ENCODE measurements around the gene UPK3BL2. TPM values are rescaled to one million over a fixed set of nuclear protein-coding genes. Genes with fewer than 3 reads are reported as not detected.
A peak's percentile ranks its signal among the peaks of the same experiment; 100 is the strongest.
"Not testable (repeated sequence)": the region's sequence is repeated elsewhere in the genome, so short reads cannot be mapped to it uniquely, and the experiment has no call there.

The UPK3BL2 gene
- total and polyA plus RNA-seq, 5 experiments from 2014 or later = 0.44 to 53.6 (median 3.0) TPM

- not testable (repeated sequence) for H3K27ac Mint-ChIP-seq, H3K4me1 Mint-ChIP-seq, DNase-seq
Observed at GRCh38 chr7:102496861-102497260, 46.6 kb downstream of the UPK3BL2 start.

GRCh38 chr7:102494473-102495149, 48.9 kb downstream of the UPK3BL2 start:
- ATAC-seq = peak; percentile 74 to 77
- H3K27me3 Mint-ChIP-seq, DNase-seq, H3K9me3 Mint-ChIP-seq, H3K36me3 Mint-ChIP-seq, H3K4me1 Mint-ChIP-seq, POLR2A ChIA-PET, H3K27ac Mint-ChIP-seq, H3K4me3 Mint-ChIP-seq: not testable (repeated sequence)

More at GRCh38 chr7:102496861-102497260, 46.6 kb downstream of the UPK3BL2 start:
- H3K36me3 Mint-ChIP-seq, H3K4me3 Mint-ChIP-seq, ATAC-seq, H3K27me3 Mint-ChIP-seq, POLR2A ChIA-PET, H3K9me3 Mint-ChIP-seq: not testable (repeated sequence)

DNA sequence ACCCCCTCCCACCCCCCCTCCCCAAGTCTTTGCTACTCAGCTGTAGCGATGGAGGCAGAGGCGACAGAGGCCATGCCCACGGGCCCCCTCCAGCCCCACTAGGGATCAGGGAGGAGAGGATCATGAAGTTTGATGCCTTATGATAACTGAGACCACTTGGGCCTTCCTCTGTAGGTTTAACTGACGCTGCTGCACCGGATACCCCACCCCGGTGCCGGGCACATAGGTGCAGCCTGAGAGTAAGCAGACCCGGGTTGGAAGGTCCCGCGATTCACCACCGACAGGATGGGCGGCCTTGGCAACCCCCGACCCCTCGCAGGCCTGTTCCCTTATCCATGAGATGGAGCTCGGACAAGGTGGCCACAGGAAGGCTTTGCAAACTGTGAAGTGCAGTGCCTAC, 49.5 kb downstream of the UPK3BL2 start:
- H3K36me3 Mint-ChIP-seq, POLR2A ChIA-PET: not testable (repeated sequence)
- peak overlapping the region in 1 of 10 donors; percentile 18 for H3K27ac Mint-ChIP-seq

DNA sequence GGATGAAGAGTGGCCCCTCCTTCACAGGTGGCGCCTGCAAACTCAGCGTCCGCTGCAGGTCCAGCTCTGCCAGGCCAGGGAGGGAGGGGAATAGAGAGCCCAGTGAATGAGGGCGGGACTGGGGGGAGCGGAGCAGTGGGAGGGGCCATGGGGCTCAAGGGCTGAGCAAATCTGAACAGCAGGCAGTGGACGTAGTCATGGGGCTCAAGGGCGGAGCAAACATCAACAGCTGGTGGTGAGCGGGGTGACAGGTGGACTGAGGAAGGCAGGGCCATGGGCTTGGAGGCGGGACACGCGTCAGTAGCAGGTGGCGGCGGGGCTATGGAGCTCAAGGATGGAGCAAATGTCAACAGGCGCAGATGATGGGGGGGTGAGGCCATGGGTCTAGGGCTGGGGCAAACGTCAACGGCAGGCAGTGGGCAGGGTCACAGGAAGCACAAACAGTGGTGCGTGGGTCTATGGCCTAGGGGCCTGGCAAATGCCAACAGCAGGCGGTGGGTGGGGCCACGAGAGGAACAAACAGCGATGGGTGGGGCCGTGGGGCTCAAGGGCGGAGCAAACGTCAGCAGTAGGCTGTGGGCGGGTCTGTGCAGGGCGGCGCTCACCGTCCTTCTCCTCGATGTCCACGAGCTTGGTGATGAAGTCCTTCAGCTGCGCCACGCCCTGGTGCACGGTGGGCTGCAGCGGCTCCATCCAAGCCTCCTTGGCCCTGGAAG, 50.1 kb downstream of the UPK3BL2 start:
- DNase-seq (peak in 1 of 10 donors; percentile 52), ATAC-seq (peak; percentile 35 to 37)
- H3K4me1 Mint-ChIP-seq, H3K4me3 Mint-ChIP-seq, POLR2A ChIA-PET, H3K36me3 Mint-ChIP-seq, H3K27me3 Mint-ChIP-seq, H3K27ac Mint-ChIP-seq, H3K9me3 Mint-ChIP-seq: not testable (repeated sequence)

More for the DNA sequence above, 49.5 kb downstream of the UPK3BL2 start:
- not testable (repeated sequence) for H3K9me3 Mint-ChIP-seq, H3K4me1 Mint-ChIP-seq, H3K27me3 Mint-ChIP-seq
- H3K4me3 Mint-ChIP-seq = peak overlapping the region in 1 of 10 donors; percentile 45
- DNase-seq = peak in 4 of 10 donors; percentile 45 to 57 (median 50)
- ATAC-seq = peak; percentile 15 to 17

GRCh38 chr7:102490529-102491075, 52.9 kb downstream of the UPK3BL2 start:
- ATAC-seq = peak; percentile 31 to 51

More at GRCh38 chr7:102490529-102491075, 52.9 kb downstream of the UPK3BL2 start:
- H3K27me3 Mint-ChIP-seq, POLR2A ChIA-PET, H3K36me3 Mint-ChIP-seq, H3K9me3 Mint-ChIP-seq, H3K4me3 Mint-ChIP-seq, H3K4me1 Mint-ChIP-seq, H3K27ac Mint-ChIP-seq: not testable (repeated sequence)
- DNase-seq = peak in 9 of 10 donors; percentile 45 to 69 (median 61)

Other genes starting within 250 kb of the UPK3BL2 start
- not detected for gene SPDYE6, start 187.3 kb downstream of the UPK3BL2 start, total RNA-seq
- gene SPDYE6, start 187.3 kb downstream of the UPK3BL2 start, polyA plus RNA-seq = under 1 TPM in 2 of 3 donors, not detected in 1; 0.25 to 0.52 TPM
- gene PRKRIP1, start 147.3 kb downstream of the UPK3BL2 start, total RNA-seq = 10 to 100 TPM; 47.9 TPM
- 10 to 100 TPM; 13.4 to 27.0 (median 17.7) TPM for gene PRKRIP1, start 147.3 kb downstream of the UPK3BL2 start, polyA plus RNA-seq
- 10 to 100 TPM; 29.1 to 33.6 TPM for gene ORAI2, start 110.1 kb downstream of the UPK3BL2 start, total RNA-seq
- gene ORAI2, start 110.1 kb downstream of the UPK3BL2 start, polyA plus RNA-seq = 10 to 100 TPM; 35.9 to 54.4 (median 37.2) TPM
- gene ALKBH4, start 78.8 kb downstream of the UPK3BL2 start, total RNA-seq = 10 to 100 TPM in 1 of 2 experiments, 1 to 10 TPM in 1; 9.9 to 12.9 TPM
- 10 to 100 TPM; 14.8 to 17.3 (median 16.4) TPM for gene ALKBH4, start 78.8 kb downstream of the UPK3BL2 start, polyA plus RNA-seq
- gene LRWD1, start 78.7 kb downstream of the UPK3BL2 start, total RNA-seq = 10 to 100 TPM; 21.6 to 23.6 TPM
- gene LRWD1, start 78.7 kb downstream of the UPK3BL2 start, polyA plus RNA-seq = 10 to 100 TPM in 2 of 3 donors, 1 to 10 TPM in 1; 7.2 to 14.5 (median 11.4) TPM
- gene POLR2J, start 64.8 kb downstream of the UPK3BL2 start, total RNA-seq = 10 to 100 TPM; 44.3 to 44.4 TPM
- gene POLR2J, start 64.8 kb downstream of the UPK3BL2 start, polyA plus RNA-seq = 100 to 1,000 TPM in 2 of 3 donors, 10 to 100 TPM in 1; 65.6 to 112 (median 103) TPM
- 10 to 100 TPM; 31.9 to 35.0 TPM for gene RASA4B, start 25.9 kb downstream of the UPK3BL2 start, total RNA-seq
- 10 to 100 TPM in 1 of 3 donors, 1 to 10 TPM in 2; 7.8 to 15.7 (median 8.7) TPM for gene RASA4B, start 25.9 kb downstream of the UPK3BL2 start, polyA plus RNA-seq
- gene SPDYE2, start 7.5 kb upstream of the UPK3BL2 start, total RNA-seq = 1 to 10 TPM in 1 of 2 experiments, under 1 TPM in 1; 0.41 to 1.0 TPM
- gene SPDYE2, start 7.5 kb upstream of the UPK3BL2 start, polyA plus RNA-seq = under 1 TPM; 0.22 to 0.58 (median 0.37) TPM
- 100 to 1,000 TPM; 104 to 119 TPM for gene POLR2J3, start 28.9 kb upstream of the UPK3BL2 start, total RNA-seq
- gene POLR2J3, start 28.9 kb upstream of the UPK3BL2 start, polyA plus RNA-seq = 10 to 100 TPM; 27.7 to 48.4 (median 34.6) TPM
- gene RASA4, start 73.1 kb upstream of the UPK3BL2 start, total RNA-seq = 10 to 100 TPM; 60.9 to 65.1 TPM
- 10 to 100 TPM; 14.2 to 32.6 (median 23.4) TPM for gene RASA4, start 73.1 kb upstream of the UPK3BL2 start, polyA plus RNA-seq
- gene UPK3BL1, start 99.1 kb upstream of the UPK3BL2 start, total RNA-seq = 10 to 100 TPM; 72.8 to 77.3 TPM
- gene UPK3BL1, start 99.1 kb upstream of the UPK3BL2 start, polyA plus RNA-seq = 10 to 100 TPM; 22.4 to 32.6 (median 31.2) TPM
- gene SPDYE2B, start 106.6 kb upstream of the UPK3BL2 start, total RNA-seq = not detected
- under 1 TPM in 1 of 3 donors, not detected in 2; 0.22 TPM for gene SPDYE2B, start 106.6 kb upstream of the UPK3BL2 start, polyA plus RNA-seq
- 10 to 100 TPM; 32.3 to 39.5 TPM for gene POLR2J2, start 128.0 kb upstream of the UPK3BL2 start, total RNA-seq
- 1 to 10 TPM; 3.0 to 3.7 (median 3.3) TPM for gene POLR2J2, start 128.0 kb upstream of the UPK3BL2 start, polyA plus RNA-seq
- gene FAM185A, start 205.3 kb upstream of the UPK3BL2 start, total RNA-seq = 10 to 100 TPM in 1 of 2 experiments, 1 to 10 TPM in 1; 9.1 to 11.6 TPM
- 1 to 10 TPM; 6.2 to 7.1 (median 6.3) TPM for gene FAM185A, start 205.3 kb upstream of the UPK3BL2 start, polyA plus RNA-seq

Measured in naive thymus-derived CD8-positive, alpha-beta T cell (primary cell).